ENCODE data around the gene IFIT2. TPM values are rescaled to one million over a fixed set of nuclear protein-coding genes. Genes with fewer than 3 reads are reported as not detected.
A peak's percentile ranks its signal among the peaks of the same experiment; 100 is the strongest.
"Not testable (repeated sequence)": the region's sequence is repeated elsewhere in the genome, so short reads cannot be mapped to it uniquely, and the experiment has no call there.

IFIT2 gene
- total RNA-seq, 1 donor from 2014 or later, result 9.1 TPM

- peak; percentile 35 for DNase-seq (ENCODE audit: low spot score)
Measured at GRCh38 chr10:89306434-89307268, 4.8 kb downstream of the IFIT2 start.

- DNase-seq (ENCODE audit: low spot score), result no peak
Measured at GRCh38 chr10:89307269-89307577, 5.4 kb downstream of the IFIT2 start.

- DNase-seq (ENCODE audit: low spot score), result no peak
Measured at GRCh38 chr10:89308266-89308665, 6.4 kb downstream of the IFIT2 start.

GRCh38 chr10:89308736-89309135 lies 6.9 kb downstream of the IFIT2 start:
- no peak for DNase-seq (ENCODE audit: low spot score)

GRCh38 chr10:89309156-89310055 lies 7.6 kb downstream of the IFIT2 start:
- no peak for DNase-seq (ENCODE audit: low spot score)

- no peak for DNase-seq (ENCODE audit: low spot score)
Measured at GRCh38 chr10:89310056-89310893, 8.4 kb downstream of the IFIT2 start.

- no peak for DNase-seq (ENCODE audit: low spot score)
Measured at GRCh38 chr10:89312973-89313372, 11.1 kb downstream of the IFIT2 start.

- DNase-seq (ENCODE audit: low spot score), result no peak
Measured at GRCh38 chr10:89314676-89315075, 12.8 kb downstream of the IFIT2 start.

GRCh38 chr10:89318047-89318446 lies 16.2 kb downstream of the IFIT2 start:
- not testable (repeated sequence) for DNase-seq (ENCODE audit: low spot score)

- not testable (repeated sequence) for DNase-seq (ENCODE audit: low spot score)
Measured at GRCh38 chr10:89325081-89325480, 23.2 kb downstream of the IFIT2 start.

GRCh38 chr10:89325856-89326255 lies 24.0 kb downstream of the IFIT2 start:
- not testable (repeated sequence) for DNase-seq (ENCODE audit: low spot score)

GRCh38 chr10:89327803-89328441 lies 26.1 kb downstream of the IFIT2 start, which contains the start of gene IFIT3:
IFIT3 (plus strand) TSS chr10:89327997; CDS start chr10:89328074, 77 bp downstream.
- DNase-seq (ENCODE audit: low spot score), result peak; percentile 95

GRCh38 chr10:89329151-89329550 lies 27.3 kb downstream of the IFIT2 start:
- DNase-seq (ENCODE audit: low spot score), result no peak

- DNase-seq (ENCODE audit: low spot score), result not testable (repeated sequence)
Measured at GRCh38 chr10:89330014-89330413, 28.2 kb downstream of the IFIT2 start.

- DNase-seq (ENCODE audit: low spot score), result no peak
Measured at GRCh38 chr10:89330537-89331212, 28.8 kb downstream of the IFIT2 start.

GRCh38 chr10:89331487-89332122 lies 29.8 kb downstream of the IFIT2 start:
- not testable (repeated sequence) for DNase-seq (ENCODE audit: low spot score)

GRCh38 chr10:89332123-89332633 lies 30.3 kb downstream of the IFIT2 start:
- peak; percentile 81 for DNase-seq (ENCODE audit: low spot score)

GRCh38 chr10:89335226-89335625 lies 33.4 kb downstream of the IFIT2 start:
- no peak for DNase-seq (ENCODE audit: low spot score)

- no peak for DNase-seq (ENCODE audit: low spot score)
Measured at GRCh38 chr10:89336241-89336640, 34.4 kb downstream of the IFIT2 start.

GRCh38 chr10:89337484-89337883 lies 35.6 kb downstream of the IFIT2 start:
- DNase-seq (ENCODE audit: low spot score), result no peak
